Activated CD4-positive, alpha-beta T cell treated with anti-CD3 and anti-CD28 coated beads, Interleukin-2, Interleukin-4, amounts not matched to agents 100 ng/mL and 50 ng/mL, durations not matched to agents 16 hours and 8 hours (primary cell): Measurements from ENCODE around the gene UBE2QL1.

Experiments
- DNase-seq: peaks from one replicate; pipeline ENCODE4 v3.0.0-alpha.2; 2020; ENCODE audit warnings: low spot score

UBE2QL1 gene

GRCh38 chr5:6478793-6479192 is 30.1 kb downstream of the UBE2QL1 start:
- DNase-seq: no peak

DNA sequence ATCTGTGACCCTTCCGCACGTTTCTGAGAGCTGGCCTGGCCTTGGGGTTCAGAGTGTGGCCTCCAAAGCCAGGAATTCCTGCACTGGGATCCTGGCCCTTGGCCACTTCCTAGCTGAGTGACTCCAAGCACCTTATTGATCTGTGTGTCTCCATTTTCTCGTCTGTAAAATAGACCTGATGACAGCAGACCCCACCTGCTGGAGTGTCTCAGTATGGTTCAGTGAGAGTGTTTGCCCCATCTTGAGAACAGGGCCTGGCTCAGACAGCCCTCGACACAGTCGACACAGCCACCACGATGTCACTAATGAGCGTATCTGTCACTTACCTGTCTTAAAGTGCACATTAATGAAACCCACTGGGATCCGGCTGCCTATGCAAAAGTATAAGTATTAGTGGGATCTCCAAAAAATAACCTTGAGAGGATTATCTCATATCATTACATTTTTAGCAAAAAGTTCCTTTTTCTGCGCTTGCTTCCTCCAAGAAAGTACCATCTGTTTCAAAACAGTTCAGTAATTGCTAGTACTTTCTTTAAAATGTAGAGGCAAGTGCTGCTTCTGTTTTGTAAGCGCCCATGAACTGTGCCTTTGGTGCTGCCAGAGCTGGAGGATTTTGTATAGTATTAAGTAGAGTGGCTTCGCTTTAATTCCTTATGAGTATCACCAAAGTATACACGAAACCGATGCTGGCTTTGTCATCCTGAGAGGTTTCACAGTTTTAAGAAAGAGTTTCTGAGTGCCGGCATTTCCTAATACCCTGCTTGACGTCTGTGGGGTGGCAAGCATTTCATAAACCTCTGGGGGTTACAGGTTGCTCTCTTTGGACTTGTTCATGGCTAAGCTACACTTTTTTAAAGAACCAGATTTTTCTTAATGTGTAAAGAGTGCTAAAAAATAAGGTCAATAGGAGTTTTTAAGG is 31.7 kb downstream of the UBE2QL1 start:
- DNase-seq: no peak

GRCh38 chr5:6482735-6483134 is 34.1 kb downstream of the UBE2QL1 start:
- DNase-seq: no peak

DNA sequence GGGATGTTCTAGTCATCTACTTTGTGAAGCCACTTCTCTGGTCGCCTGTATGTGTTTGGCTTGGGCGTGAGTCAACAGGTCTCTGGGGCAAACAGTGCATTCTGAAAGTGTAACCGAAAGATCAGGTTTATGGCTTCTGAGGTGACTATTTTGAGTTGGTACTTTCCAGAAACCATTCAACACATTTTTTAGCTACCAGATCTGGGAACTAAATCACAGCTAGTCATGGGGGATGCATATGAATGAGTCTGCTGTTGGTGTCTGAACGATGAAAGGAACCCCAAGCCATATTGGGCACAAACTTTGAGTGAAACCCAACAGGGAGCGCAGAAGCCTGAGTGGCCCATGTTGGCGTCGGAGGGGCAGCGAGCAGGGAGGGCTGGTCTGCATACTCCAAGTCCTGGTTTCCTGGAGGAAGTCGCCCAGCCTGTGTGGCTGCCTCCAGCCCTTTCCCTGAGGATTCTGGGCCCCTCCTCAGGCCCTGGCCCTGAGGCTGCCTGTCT is 35.3 kb downstream of the UBE2QL1 start:
- DNase-seq: peak; percentile 76

- no peak for DNase-seq
Observed at GRCh38 chr5:6484446-6484845, 35.8 kb downstream of the UBE2QL1 start.

GRCh38 chr5:6484899-6485298 is 36.2 kb downstream of the UBE2QL1 start:
- no peak for DNase-seq

- no peak for DNase-seq
Observed at GRCh38 chr5:6485441-6485840, 36.8 kb downstream of the UBE2QL1 start.

- no peak for DNase-seq
Observed at GRCh38 chr5:6486074-6486473, 37.4 kb downstream of the UBE2QL1 start.

GRCh38 chr5:6487081-6487480 is 38.4 kb downstream of the UBE2QL1 start:
- DNase-seq: no peak

DNA sequence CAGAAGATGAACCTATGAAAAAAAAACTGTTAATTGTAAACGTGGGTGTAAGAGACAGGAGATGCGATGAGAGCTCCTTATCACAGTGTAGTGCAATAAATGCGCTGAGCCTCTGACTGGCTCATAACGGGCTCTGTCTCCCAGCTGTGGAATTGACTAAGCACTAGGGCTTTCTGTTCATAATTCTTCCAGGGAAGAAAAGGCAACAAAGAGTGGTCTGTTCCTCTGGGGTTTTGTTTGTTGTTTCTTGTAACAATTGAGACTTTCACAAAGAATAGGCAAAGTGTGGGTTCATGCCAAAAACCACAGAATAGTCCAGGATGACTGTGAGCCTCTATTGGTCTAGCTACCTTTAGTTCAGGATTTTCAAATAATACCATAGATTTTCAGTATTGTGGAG is 39.4 kb downstream of the UBE2QL1 start:
- no peak for DNase-seq

- DNase-seq: no peak
Observed at GRCh38 chr5:6489643-6490185, 41.1 kb downstream of the UBE2QL1 start.

DNA sequence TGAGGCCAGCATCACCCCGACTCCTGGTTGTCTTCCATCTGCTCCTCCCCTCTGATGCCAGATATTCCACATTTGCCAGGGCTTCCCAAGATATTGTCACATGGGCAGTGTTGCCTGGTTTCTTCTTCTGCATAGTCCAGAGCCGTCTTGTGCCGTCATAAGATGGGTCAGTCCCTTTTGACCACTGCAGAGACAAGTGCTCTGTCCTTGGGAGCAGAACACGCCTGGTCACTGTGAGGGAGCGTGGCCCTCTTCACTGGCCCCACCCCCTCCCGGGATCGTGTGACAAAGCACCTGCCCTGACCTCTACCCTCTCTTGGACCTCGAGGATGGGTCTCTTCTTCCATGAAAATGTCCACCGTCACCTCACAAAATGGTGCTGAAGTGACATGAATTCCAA is 41.6 kb downstream of the UBE2QL1 start:
- no peak for DNase-seq

- DNase-seq: no peak
Observed at GRCh38 chr5:6490693-6491092, 42.0 kb downstream of the UBE2QL1 start.

DNA sequence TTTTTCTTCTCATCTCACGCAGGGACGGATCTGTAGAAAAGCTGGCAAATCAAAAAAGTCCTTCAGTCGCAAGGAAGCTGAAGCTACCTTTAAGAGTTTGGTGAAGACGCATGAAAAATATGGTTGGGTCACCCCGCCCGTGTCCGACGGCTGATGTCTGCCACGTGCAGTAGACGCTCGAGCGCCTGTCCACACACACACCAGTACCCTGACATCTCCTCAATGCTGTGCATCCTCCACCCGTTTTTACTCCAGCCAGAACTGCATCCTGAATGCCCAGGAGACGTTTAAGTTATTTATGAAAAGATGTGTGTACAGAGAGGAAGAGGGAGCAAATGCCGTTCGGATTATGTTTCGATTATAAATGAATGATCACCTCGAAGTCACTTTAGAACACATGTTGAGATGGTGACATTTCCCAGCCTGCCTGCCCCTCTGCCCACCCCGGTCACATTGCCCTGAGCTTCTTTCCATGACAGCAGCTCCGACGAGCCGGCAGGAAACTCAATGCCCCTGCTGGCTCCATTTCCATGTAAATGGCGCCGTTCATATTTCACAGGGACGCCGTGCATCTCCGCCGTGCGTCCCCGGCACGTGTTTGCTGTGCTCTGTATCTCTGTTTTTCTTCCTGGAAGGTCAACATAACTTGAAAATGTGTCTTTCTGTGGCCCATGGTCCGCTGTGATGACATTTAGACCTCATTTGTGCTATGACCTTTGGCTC is 42.7 kb downstream of the UBE2QL1 start:
- DNase-seq: no peak

GRCh38 chr5:6491919-6492290 is 43.2 kb downstream of the UBE2QL1 start:
- DNase-seq: no peak

DNA sequence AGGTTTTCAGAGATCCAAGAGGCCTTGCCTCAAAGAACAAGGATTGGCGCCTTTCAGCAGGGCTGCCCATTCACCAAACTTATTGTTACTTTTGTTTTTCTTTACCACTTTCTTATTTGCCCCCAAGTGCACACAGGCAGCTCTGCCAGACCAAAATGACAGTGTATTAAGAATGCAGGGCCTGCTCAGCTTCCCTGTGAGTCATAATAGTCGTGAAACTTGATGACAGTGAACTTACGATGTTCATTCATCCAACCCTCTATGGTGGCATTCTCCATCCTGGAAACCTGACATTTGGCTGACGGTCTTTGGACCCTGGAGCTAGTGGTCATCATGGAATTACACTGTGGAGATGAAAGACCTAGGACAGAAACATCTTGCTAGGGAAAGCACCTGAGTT is 44.3 kb downstream of the UBE2QL1 start:
- DNase-seq: peak; percentile 56

DNA sequence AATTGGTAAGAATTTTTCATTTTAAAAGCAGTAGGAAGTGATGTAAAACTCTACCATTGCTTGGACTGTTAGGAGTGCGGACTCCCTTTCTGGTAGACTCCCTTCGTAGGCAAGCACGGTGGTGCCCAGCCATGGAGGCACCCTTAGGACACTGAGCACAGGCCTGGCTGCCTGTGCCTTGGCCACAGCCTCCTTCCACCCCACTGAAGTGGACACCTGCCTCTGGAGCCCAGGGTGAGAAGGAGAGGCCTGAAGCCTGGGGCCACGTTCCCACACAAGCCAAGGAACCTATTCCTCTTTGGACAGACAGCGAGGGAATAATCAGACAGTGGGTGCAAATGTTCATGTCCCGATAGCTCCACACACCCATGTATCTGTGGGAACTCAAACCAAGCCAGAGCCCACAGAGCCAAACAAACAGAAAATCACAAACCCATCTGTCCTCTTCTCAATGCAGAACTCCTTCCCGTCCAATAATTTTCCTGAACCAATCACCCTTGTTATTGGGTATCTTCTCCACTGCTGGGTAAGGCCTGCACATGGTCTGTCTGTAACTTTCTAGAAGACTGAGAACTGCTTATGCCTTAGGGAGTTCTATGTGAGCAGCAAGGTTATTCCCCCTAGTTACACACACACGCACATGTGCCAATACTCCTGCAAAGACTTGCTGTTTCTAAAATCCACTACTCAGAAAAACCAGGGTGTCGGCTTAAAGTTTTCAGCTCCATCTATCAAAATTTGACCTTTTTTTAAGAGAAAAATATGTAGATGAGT is 45.2 kb downstream of the UBE2QL1 start:
- DNase-seq: no peak

DNA sequence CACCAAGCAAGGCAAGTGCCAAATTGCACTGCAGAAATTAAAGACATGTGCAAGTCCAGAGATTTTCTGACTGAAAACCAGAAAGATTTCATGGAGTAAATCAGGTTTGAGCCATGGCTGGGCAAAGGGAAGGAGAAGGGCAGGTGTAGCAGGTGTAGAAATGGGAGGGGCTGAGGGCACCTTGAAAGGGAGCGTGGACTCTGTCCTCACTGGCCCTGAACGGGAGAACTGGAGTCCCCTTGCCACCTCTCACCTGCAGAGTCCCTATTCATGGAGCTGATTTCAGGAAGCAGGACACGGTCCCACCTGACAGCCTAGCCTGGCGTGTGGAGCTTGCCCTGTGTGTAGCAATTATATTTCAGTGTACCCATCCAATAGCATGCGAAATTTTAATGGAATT is 46.3 kb downstream of the UBE2QL1 start:
- no peak for DNase-seq

GRCh38 chr5:6495433-6496206 is 47.0 kb downstream of the UBE2QL1 start:
- no peak for DNase-seq

- DNase-seq: peak; percentile 87
Observed at GRCh38 chr5:6496207-6496584, 47.5 kb downstream of the UBE2QL1 start.

DNA sequence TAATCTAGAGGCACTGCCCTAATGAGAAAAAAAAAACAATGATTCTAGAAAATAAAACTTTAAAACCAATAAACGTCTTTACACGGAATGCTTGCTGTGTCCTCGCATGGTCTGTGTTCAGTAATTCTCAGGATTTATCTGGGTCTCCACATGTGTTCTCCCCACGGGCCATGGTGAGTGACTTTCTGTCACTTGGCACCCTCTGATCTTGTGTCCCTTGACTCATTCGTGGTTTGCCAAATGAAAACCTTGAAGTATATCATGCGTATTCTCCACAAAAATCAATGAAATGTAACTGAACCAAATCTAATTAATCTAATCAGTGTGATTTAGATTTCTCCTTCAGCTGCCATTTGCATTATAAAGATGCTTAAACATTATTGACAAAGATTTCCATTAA is 48.0 kb downstream of the UBE2QL1 start:
- no peak for DNase-seq
